ENCODE measurements around the gene CETN3.

CETN3 gene

GRCh38 chr5:90402521-90403255, 6.9 kb downstream of the CETN3 start:
- in situ Hi-C loops (cut with HindIII; ENCODE audit: low sequenced_read_pairs), result no loop called here
- TF ChIP-seq CTCF (IDR thresholded peaks at IDR 0.05; ENCODE audit: low read depth, low read length, missing control alignments), result no peak
- H3K4me3 ChIP-seq (ENCODE audit: low read depth, low read length), result no peak overlapping the region
- DNase-seq (ENCODE audit: low read depth), result no peak

GRCh38 chr5:90399251-90399650, 10.3 kb downstream of the CETN3 start:
- in situ Hi-C loops (cut with HindIII; ENCODE audit: low sequenced_read_pairs), result no loop called here
- no peak overlapping the region for H3K4me3 ChIP-seq (ENCODE audit: low read depth, low read length)
- no peak for TF ChIP-seq CTCF (IDR thresholded peaks at IDR 0.05; ENCODE audit: low read depth, low read length, missing control alignments)
- DNase-seq (ENCODE audit: low read depth), result no peak

GRCh38 chr5:90398726-90399125, 10.8 kb downstream of the CETN3 start:
- in situ Hi-C loops (cut with HindIII; ENCODE audit: low sequenced_read_pairs), result no loop called here
- no peak overlapping the region for H3K4me3 ChIP-seq (ENCODE audit: low read depth, low read length)
- no peak for TF ChIP-seq CTCF (IDR thresholded peaks at IDR 0.05; ENCODE audit: low read depth, low read length, missing control alignments)
- DNase-seq (ENCODE audit: low read depth), result no peak

GRCh38 chr5:90395005-90395404, 14.6 kb downstream of the CETN3 start:
- in situ Hi-C loops (cut with HindIII; ENCODE audit: low sequenced_read_pairs), result no loop called here
- DNase-seq (ENCODE audit: low read depth), result no peak
- no peak for TF ChIP-seq CTCF (IDR thresholded peaks at IDR 0.05; ENCODE audit: low read depth, low read length, missing control alignments)
- H3K4me3 ChIP-seq (ENCODE audit: low read depth, low read length), result no peak overlapping the region

GRCh38 chr5:90390928-90391327, 18.6 kb downstream of the CETN3 start:
- no peak for TF ChIP-seq CTCF (IDR thresholded peaks at IDR 0.05; ENCODE audit: low read depth, low read length, missing control alignments)
- DNase-seq (ENCODE audit: low read depth), result no peak
- H3K4me3 ChIP-seq (ENCODE audit: low read depth, low read length), result no peak overlapping the region
- in situ Hi-C loops (cut with HindIII; ENCODE audit: low sequenced_read_pairs), result no loop called here

- in situ Hi-C loops (cut with HindIII; ENCODE audit: low sequenced_read_pairs), result no loop called here
- TF ChIP-seq CTCF (IDR thresholded peaks at IDR 0.05; ENCODE audit: low read depth, low read length, missing control alignments), result no peak
- no peak for DNase-seq (ENCODE audit: low read depth)
- no peak overlapping the region for H3K4me3 ChIP-seq (ENCODE audit: low read depth, low read length)
Observed at GRCh38 chr5:90390326-90390725, 19.2 kb downstream of the CETN3 start.
